AG04450 (cell line): ENCODE measurements around the gene CLNK. TPM values are rescaled to one million over a fixed set of nuclear protein-coding genes. Genes with fewer than 3 reads are reported as not detected.
A peak's percentile ranks its signal among the peaks of the same experiment; 100 is the strongest.

Experiments used
- CTCF ChIA-PET: fragments of 300-600, 350-600 bp; formaldehyde crosslinking; extraction: SDS; loops from one replicate; lab custom pipeline; 2022; ENCODE audit warnings: antibody characterized with exemption, inconsistent platforms; lab: Charles Lee
- POLR2A ChIA-PET: fragments of 350-600 bp; formaldehyde crosslinking; extraction: SDS; loops from one replicate; lab custom pipeline; 2021; ENCODE audit warnings: antibody characterized with exemption, inconsistent platforms; lab: Yijun Ruan, JAX
- DNase-seq: peaks from one replicate; pipeline ENCODE4 v3.0.0-alpha.2; 2011; ENCODE audit warnings: low read depth, low spot score
- H3K27ac ChIP-seq: one replicate; pipeline ENCODE4 v1.5.1; 2012; ENCODE audit warnings: low read depth, low read length, control low read depth
- H3K27me3 ChIP-seq: one replicate; pipeline ENCODE4 v1.6.0; 2012; ENCODE audit warnings: low read length; ENCODE audit not compliant: control insufficient read depth, insufficient read depth
- H3K4me3 ChIP-seq: 2 replicates; pipeline ENCODE4 v1.5.1; 2011; ENCODE audit warnings: mild to moderate bottlenecking, low read depth, low read length, control low read depth
- H3K9me3 ChIP-seq: 2 replicates; pipeline ENCODE4 v1.5.1; 2012; ENCODE audit warnings: low read length; ENCODE audit not compliant: control insufficient read depth, insufficient read depth
- polyA plus RNA-seq: library from polyadenylated mRNA; depleted of rRNA; stranded (reverse); fragments of >200 nt; gene quantifications from 2 replicates; pipeline ENCODE4 v1.2.3, GENCODE V29; 2011
- TF ChIP-seq, protein P1 (sequence below): IDR thresholded peaks from 2 replicates; pipeline ENCODE4 v1.5.1; 2011; ENCODE audit warnings: low read depth, low read length, control low read depth, inconsistent platforms

CLNK gene
- polyA plus RNA-seq, 1 experiment, result not detected

DNA sequence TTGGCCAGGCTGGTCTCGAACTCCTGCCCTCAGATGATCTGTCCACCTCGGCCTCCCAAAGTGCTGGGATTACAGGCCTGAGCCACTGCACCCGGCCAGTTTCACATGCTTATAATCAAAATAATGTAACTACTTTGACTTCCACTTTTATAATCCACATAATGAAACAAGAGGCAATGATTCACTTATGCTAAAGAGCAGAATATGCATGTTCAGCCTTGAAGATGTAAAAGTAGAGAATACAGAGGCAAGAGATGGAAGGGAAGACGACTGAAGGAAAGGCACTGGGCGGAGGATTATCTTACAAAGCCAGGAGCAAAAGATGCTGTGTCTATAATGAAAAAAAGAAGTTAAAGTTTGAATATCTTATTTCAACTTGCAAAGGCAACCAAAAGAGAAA, 214.1 kb downstream of the CLNK start:
- Histone ChIP-seq H3K4me3 (no peak overlapping the region), H3K9me3 (no peaks in the 10 kb centered on the region), H3K27ac (no peak overlapping the region), H3K27me3 (no peaks in the 10 kb centered on the region)
- DNase-seq, result no peak
- TF ChIP-seq, protein P1, sequence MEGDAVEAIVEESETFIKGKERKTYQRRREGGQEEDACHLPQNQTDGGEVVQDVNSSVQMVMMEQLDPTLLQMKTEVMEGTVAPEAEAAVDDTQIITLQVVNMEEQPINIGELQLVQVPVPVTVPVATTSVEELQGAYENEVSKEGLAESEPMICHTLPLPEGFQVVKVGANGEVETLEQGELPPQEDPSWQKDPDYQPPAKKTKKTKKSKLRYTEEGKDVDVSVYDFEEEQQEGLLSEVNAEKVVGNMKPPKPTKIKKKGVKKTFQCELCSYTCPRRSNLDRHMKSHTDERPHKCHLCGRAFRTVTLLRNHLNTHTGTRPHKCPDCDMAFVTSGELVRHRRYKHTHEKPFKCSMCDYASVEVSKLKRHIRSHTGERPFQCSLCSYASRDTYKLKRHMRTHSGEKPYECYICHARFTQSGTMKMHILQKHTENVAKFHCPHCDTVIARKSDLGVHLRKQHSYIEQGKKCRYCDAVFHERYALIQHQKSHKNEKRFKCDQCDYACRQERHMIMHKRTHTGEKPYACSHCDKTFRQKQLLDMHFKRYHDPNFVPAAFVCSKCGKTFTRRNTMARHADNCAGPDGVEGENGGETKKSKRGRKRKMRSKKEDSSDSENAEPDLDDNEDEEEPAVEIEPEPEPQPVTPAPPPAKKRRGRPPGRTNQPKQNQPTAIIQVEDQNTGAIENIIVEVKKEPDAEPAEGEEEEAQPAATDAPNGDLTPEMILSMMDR, result no peak
- ChIA-PET CTCF (no interaction called here), POLR2A (no interaction called here)

DNA sequence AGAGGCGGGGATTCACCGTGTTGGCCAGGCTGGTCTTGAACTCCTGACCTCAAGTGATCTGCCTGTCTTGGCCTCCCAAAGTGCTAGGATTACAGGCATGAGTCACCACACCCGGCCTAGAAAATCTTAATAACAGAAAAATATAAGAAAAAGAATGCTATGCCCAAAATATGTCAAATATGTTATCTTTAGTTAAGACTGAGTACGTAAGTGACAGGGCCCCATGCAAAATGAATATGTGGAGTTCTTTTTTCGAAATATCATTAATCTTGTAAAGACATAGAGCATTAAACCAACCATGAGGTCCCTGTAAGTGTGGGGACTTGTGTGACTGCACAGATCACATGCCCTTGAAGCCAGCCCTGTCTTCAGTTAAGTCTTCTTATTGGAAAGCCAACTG, 218.4 kb downstream of the CLNK start:
- ChIA-PET CTCF (no interaction called here), POLR2A (interaction anchor here (0.6 kb wide), 1 partner anchor 349 kb away, joined by 3 read pairs; the partner anchor contains the start of gene WDR1)
- Histone ChIP-seq H3K27ac (no peak overlapping the region), H3K4me3 (no peak overlapping the region), H3K27me3 (peaks cover 13% of the 10 kb centered on the region), H3K9me3 (peaks cover 8% of the 10 kb centered on the region)
- TF ChIP-seq, protein P1, result no peak
- DNase-seq, result no peak

DNA sequence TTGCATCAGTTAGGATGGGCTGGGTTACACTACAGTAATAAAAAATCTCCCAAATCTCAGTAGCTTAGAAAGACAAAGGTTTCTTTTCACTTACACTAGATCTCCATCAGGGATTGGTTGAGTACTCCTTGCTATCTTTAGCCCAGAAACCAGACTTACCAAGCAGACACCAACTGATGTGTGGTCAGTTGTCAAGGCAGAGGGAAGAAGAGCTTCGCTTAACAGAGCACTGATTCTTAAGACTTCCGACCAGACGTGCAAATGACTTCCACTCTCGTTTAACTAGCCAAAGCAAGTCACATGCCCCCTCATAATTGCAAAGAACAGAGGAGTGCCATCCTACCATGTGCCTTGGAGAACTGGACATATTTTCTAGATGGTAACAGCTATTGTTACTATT, 221.7 kb downstream of the CLNK start:
- ChIA-PET CTCF (interaction anchor here (2.9 to 4.1 kb wide), 2 partner anchors 11 to 305 kb away, joined by 8 to 29 read pairs; no protein-coding TSS in a partner anchor), POLR2A (no interaction called here)
- no peak for DNase-seq

DNA sequence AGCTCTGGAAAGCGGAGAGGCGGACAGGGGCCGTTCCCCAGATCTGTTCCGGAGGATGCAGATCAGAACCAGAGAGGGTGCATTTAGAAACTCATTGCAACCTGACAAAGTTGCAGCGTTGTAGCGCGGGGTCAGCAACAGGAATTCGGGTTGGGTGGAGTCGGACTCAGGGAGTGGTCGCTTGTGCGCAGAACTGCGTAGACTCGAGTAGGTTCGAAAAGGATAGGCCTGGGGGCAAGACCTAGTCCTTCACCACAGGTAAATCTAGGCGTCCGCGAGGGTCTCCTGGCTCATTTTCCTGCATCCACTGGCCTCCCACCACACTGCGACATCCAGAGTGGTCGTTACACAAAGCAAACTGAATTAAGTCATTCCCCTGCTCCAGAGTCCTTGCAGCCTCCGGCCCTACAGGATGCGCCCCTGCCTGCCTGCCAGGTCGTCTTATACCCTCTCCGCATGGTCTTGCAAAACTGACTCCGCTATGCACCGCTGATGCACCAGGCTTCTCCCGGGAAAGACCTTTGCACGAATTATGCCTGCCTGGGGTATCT, 222.6 kb downstream of the CLNK start:
- Histone ChIP-seq H3K4me3 (peak overlapping the region; percentile 53), H3K9me3 (peaks cover 16% of the 10 kb centered on the region), H3K27ac (no peak overlapping the region), H3K27me3 (peaks cover 13% of the 10 kb centered on the region)
- TF ChIP-seq, protein P1, result no peak
- POLR2A ChIA-PET, result interaction anchor here (0.6 to 1.4 kb wide), 2 partner anchors 345 to 353 kb away, joined by 3 to 5 read pairs; partner anchors contain the start of gene WDR1
- CTCF ChIA-PET, result interaction anchor here (0.6 to 4.1 kb wide), 20 partner anchors 8 to 1797 kb away, joined by 3 to 29 read pairs (median 4); no protein-coding TSS in a partner anchor
- no peak for DNase-seq

More for the DNA sequence above, 221.7 kb downstream of the CLNK start:
- H3K9me3 ChIP-seq, result peaks cover 11% of the 10 kb centered on the region
- TF ChIP-seq, protein P1, result no peak
- H3K27me3 ChIP-seq, result peaks cover 13% of the 10 kb centered on the region
- H3K27ac ChIP-seq, result no peak overlapping the region
- no peak overlapping the region for H3K4me3 ChIP-seq
